Mucosa of gallbladder (tissue), 1 donor: ENCODE results near the gene TIMP3. TPM values are rescaled to one million over a fixed set of nuclear protein-coding genes. Genes with fewer than 3 reads are reported as not detected.

Experiments used
- DNase-seq: peaks from one replicate; pipeline ENCODE4 v3.0.0-alpha.2; 2020; ENCODE audit warnings: low spot score
- total RNA-seq: library from RNA; stranded (reverse); gene quantifications from one replicate; pipeline ENCODE4 v1.2.1, GENCODE V29; 2021
- donor health status: DM: no; HTN: no; CAD: no.

The TIMP3 gene
- total RNA-seq, 1 donor from 2014 or later: 180 TPM

DNA sequence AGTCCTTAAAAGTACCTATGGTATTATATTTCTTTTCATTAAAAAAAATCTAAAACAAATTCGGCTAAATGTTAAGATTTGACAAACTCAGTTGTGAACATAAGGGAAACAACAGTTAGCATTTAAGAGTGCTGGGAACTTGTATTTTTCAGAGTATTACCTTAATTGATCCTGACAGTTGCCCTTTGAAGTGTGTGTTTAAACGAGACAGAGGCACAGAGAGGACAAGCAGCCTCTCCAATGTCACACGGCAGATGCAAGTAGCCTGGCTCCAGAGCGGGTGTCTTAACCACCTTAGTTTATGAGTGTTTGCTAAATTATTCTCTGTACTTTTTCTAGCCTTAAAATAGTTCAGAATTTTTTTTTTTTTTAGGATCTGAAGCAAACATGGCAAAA is 80.9 kb downstream of the TIMP3 start:
- no peak for DNase-seq

- DNase-seq: no peak
Measured at GRCh38 chr22:32882774-32883530, 81.4 kb downstream of the TIMP3 start.

DNA sequence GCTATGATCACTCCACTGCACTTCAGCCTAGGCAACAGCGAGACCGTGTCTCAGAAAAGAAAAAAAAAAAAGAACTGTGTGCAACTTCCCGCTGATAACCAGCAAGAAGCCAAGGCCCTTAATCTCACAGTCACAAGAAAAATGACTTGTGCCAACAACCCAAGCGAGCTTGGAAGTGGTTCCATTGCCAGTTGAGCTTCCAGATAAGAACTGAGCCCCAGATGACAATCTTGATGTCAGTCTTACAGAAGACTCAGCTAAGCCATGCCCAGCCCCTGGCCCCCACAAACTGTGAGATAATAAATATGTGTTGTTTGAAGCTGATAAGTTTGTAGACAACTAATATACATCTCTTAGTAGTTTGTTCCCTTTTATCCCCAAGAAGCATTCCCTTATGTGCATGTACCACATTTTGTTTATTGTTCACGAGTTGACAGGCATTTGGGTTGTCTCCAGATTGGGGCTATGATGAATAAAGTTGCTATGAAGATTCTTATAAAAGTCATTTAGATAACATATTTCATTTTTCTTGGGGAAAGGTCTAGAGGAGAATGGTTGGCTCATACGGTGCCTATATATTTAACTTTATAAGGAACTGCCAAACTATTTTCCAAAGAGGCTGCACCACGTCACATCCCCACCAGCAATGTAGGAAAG is 85.9 kb downstream of the TIMP3 start:
- no peak for DNase-seq

DNA sequence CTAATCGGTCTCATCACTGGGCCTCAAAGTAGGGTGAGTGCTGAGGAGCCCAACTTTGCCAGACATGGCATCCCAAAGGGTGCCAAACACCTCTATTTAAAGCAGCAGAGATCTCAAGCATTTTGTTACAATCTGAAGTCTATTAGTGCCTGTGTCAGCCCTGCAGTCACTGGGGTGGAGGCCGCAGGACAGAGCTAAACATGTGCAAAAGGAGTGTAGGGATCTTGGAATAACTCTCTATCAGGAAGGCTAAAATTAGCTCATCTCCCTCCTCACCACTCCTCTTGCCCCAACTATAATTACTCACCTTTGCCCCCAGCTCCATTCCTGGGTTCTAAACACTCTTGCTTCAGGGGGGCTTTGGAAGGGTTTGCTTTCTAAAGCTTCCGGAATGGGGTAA is 87.5 kb downstream of the TIMP3 start:
- DNase-seq: no peak

- DNase-seq: no peak
Measured at GRCh38 chr22:32896891-32897290, 95.4 kb downstream of the TIMP3 start.

DNA sequence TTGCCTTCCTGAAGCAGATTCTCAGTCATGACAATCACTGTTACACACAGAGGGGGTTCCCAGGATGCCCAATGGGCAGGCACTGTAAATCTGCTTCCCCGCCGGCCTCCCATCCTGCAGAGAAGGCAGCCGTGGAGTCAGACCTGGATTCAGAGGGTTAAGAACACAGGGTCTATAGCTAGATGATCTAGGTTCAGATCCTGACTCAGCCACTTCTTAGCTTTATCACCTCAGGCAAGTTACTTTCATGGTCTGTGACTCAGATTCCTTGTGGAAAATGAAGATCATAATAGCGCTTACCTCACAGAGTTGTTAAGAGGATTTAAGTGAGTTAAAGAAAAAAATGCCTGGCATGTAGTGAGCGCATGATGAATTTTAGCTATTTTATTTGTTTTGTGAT is 95.9 kb downstream of the TIMP3 start:
- DNase-seq: no peak

DNA sequence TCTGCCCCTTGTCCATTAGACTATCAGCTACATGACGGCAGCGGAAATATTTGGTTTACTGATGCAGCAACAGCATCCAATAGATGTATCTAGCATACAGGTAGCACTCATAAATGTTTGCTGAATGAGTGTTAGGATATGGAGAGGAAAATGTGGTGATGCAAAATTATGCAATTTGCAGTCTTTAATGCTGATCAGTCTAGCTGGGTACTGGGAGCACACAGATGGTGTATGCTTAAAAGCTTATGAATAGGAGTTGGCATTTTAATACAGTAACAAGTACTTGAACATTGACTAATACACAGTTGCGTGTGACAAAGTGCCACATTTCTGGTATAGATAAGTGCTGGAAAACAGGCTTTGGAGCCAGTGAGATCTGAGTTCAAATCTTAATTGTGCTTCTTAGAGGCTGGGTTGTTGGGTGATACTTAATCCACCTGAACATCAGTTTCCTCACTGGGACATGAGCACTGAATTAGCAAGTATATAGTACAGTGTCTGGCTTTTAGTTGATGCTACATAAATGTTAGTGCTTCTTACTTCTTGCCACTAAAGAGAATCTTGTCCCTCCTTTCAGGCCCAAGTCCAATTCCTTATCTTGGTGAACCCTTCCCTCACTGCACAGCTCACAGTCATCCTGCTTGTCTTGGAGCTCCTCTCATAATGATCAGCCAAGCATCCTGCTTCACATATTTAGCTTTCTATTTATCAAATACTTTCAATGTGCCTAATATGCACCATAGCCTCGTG is 99.6 kb downstream of the TIMP3 start:
- DNase-seq: no peak

DNA sequence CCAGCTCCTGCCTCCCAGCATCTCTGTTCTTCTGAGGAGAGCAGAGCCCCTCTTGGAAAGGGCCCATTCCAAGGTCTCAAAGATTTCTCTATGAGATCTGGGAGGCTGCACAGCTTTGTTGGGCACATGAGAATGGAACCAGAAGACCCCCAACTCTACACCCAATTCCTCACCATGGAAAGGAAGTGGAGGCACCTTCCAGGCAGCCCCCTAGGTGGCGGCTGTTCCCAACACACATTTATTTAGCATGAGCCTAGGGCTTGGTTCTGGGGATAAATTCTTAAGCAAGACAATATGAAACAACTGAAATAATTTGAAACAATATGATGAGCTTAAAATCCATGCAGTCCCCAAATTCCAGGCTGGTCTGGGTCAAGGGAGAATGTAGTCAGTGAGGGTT is 100.4 kb downstream of the TIMP3 start:
- no peak for DNase-seq

GRCh38 chr22:32903507-32903906 is 102.0 kb downstream of the TIMP3 start:
- no peak for DNase-seq

DNA sequence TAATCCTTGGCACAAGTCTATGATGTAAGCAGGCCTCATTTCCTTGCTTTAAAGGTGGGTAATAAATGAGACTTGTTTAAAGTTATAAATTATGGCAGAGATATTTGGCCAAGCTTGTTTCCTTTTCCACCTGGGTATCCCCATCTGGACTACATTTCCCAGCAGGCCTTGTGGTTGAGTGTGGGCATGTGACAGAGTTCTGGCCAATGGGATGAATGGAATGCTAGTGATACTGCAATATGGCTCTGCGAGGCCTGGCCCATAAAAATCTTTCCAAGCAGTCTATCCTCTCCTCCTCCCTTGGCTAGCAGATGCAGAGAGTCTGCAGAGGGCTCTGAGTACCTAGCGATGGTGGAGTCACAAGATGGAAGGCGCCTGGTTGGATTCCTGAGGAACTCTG is 102.5 kb downstream of the TIMP3 start:
- DNase-seq: peak; percentile 29

- no peak for DNase-seq
Measured at GRCh38 chr22:32905400-32905799, 103.9 kb downstream of the TIMP3 start.

GRCh38 chr22:32909581-32910428 is 108.3 kb downstream of the TIMP3 start:
- DNase-seq: no peak

GRCh38 chr22:32910429-32910772 is 108.9 kb downstream of the TIMP3 start:
- DNase-seq: no peak

DNA sequence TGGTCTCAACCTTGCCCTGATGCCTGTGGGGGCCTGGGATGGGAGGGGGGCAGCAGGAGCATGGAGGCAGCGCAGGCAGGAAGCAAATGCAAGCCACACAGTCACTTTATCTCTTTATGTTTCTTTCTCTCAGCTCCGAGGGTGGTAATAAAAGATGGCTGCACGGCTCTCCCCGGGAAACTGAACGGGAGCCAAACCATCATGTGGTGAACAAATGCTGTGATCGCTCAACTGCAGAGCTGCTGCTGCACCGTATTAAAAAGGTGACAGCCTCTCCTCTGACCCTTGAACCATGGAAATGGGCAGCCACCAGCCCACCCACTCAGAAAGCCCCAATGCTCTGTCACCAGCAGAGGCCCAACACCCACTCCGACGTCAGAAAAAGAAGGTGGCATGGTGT is 110.0 kb downstream of the TIMP3 start:
- no peak for DNase-seq
